Neural crest cell (in vitro differentiated cells): ENCODE results near the gene TRABD2B. TPM values are rescaled to one million over a fixed set of nuclear protein-coding genes. Genes with fewer than 3 reads are reported as not detected.

Experiments used
- DNase-seq: peaks from one replicate; pipeline ENCODE4 v3.0.0; 2021; ENCODE audit warnings: low read depth, mixed read lengths, low spot score
- H3K27ac Mint-ChIP-seq: one replicate; pipeline ENCODE4 v1.8.0; 2021; ENCODE audit warnings: mild to moderate bottlenecking, mixed read lengths; ENCODE audit not compliant: unreplicated experiment
- H3K27me3 Mint-ChIP-seq: 2 replicates; pipeline ENCODE4 v1.8.0; 2021; ENCODE audit warnings: low read depth, mild to moderate bottlenecking, mixed read lengths
- H3K36me3 Mint-ChIP-seq: 2 replicates; pipeline ENCODE4 v1.8.0; 2021; ENCODE audit warnings: low read depth, mild to moderate bottlenecking, mixed read lengths
- H3K4me1 Mint-ChIP-seq: 2 replicates; pipeline ENCODE4 v1.8.0; 2021; ENCODE audit warnings: mixed read lengths
- H3K4me3 Mint-ChIP-seq: one replicate; pipeline ENCODE4 v1.8.0; 2021; ENCODE audit warnings: mild to moderate bottlenecking, mixed read lengths
- H3K9me3 Mint-ChIP-seq: 2 replicates; pipeline ENCODE4 v1.8.0; 2021; ENCODE audit warnings: mixed read lengths
- CTCF ChIP-seq: fragments of 200-600 bp; sonication (generic); conservative IDR thresholded peaks from 2 replicates; pipeline ENCODE4 v1.5.0; 2021; ENCODE audit warnings: antibody characterized with exemption, mild to moderate bottlenecking
- total RNA-seq: library from RNA; stranded (reverse); gene quantifications from 2 replicates; pipeline ENCODE4 v1.2.1, GENCODE V29; 2021

The TRABD2B gene
- total RNA-seq, 1 donor from 2014 or later: 0.49 TPM

- no peak overlapping the region for H3K4me3 Mint-ChIP-seq
- peaks cover 4% of the 10 kb centered on the region for H3K27me3 Mint-ChIP-seq
- no peak for TF ChIP-seq CTCF
- DNase-seq: no peak
- peaks cover 10% of the 10 kb centered on the region for H3K4me1 Mint-ChIP-seq
- no peaks in the 10 kb centered on the region for H3K9me3 Mint-ChIP-seq
- H3K36me3 Mint-ChIP-seq: no peaks in the 10 kb centered on the region
- H3K27ac Mint-ChIP-seq: no peak overlapping the region
Observed at GRCh38 chr1:47873337-47873736, 123.8 kb downstream of the TRABD2B start.

GRCh38 chr1:47872886-47873285, 124.3 kb downstream of the TRABD2B start:
- Mint-ChIP-seq H3K27me3 (peaks cover 4% of the 10 kb centered on the region), H3K36me3 (no peaks in the 10 kb centered on the region), H3K4me1 (peaks cover 10% of the 10 kb centered on the region), H3K27ac (peak overlapping the region; percentile 40), H3K9me3 (no peaks in the 10 kb centered on the region), H3K4me3 (no peak overlapping the region)
- TF ChIP-seq CTCF: no peak
- DNase-seq: no peak

- Mint-ChIP-seq H3K9me3 (no peaks in the 10 kb centered on the region), H3K4me3 (no peak overlapping the region), H3K27me3 (peaks cover 4% of the 10 kb centered on the region), H3K27ac (no peak overlapping the region), H3K4me1 (peaks cover 10% of the 10 kb centered on the region), H3K36me3 (no peaks in the 10 kb centered on the region)
- no peak for DNase-seq
- TF ChIP-seq CTCF: no peak
Observed at GRCh38 chr1:47871799-47872353, 125.3 kb downstream of the TRABD2B start.

GRCh38 chr1:47870946-47871676, 126.1 kb downstream of the TRABD2B start:
- Mint-ChIP-seq H3K4me1 (peaks cover 5% of the 10 kb centered on the region), H3K27ac (no peak overlapping the region), H3K27me3 (peaks cover 4% of the 10 kb centered on the region), H3K36me3 (no peaks in the 10 kb centered on the region), H3K4me3 (no peak overlapping the region), H3K9me3 (no peaks in the 10 kb centered on the region)
- TF ChIP-seq CTCF: no peak
- no peak for DNase-seq

- Mint-ChIP-seq H3K36me3 (no peaks in the 10 kb centered on the region), H3K9me3 (no peaks in the 10 kb centered on the region), H3K27ac (no peak overlapping the region), H3K27me3 (peaks cover 4% of the 10 kb centered on the region), H3K4me3 (no peak overlapping the region), H3K4me1 (no peaks in the 10 kb centered on the region)
- no peak for TF ChIP-seq CTCF
- no peak for DNase-seq
Observed at GRCh38 chr1:47870480-47870879, 126.7 kb downstream of the TRABD2B start.
